Endometrium (tissue), 2 donors: ENCODE results near the gene FXYD4.
A peak's percentile ranks its signal among the peaks of the same experiment; 100 is the strongest.
"Not testable (repeated sequence)": the region's sequence is repeated elsewhere in the genome, so short reads cannot be mapped to it uniquely, and the experiment has no call there.

Experiments used
- FAIRE-seq: peaks from 2 replicates; lab custom pipeline; 2012; peaks lifted over from hg19 to GRCh38; lab: Jason Lieb, UNC
- donor health status: control.
- donor health status: control.

FXYD4 gene

DNA sequence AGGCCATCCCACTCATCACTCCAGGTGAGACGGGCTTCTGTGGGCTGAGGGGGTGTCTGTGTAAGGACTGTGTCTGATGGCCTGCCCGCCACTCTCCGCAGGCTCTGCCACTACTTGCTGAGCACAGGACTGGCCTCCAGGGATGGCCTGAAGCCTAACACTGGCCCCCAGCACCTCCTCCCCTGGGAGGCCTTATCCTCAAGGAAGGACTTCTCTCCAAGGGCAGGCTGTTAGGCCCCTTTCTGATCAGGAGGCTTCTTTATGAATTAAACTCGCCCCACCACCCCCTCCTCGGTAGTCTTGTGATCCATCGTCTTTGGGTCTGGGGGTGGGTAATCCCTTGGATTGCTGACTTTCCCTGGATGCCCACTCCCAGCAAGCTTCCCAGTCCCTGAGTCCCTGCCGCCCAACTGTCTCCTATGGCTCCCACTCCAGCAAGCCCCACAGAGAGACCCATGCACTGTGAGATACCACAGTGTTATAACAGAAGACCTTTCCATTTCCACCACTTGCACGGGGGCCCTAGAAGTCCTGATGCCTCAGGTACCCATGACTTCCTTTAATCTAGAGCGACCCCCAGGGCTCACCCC, 4.7 kb downstream of the FXYD4 start:
- no peak for FAIRE-seq

DNA sequence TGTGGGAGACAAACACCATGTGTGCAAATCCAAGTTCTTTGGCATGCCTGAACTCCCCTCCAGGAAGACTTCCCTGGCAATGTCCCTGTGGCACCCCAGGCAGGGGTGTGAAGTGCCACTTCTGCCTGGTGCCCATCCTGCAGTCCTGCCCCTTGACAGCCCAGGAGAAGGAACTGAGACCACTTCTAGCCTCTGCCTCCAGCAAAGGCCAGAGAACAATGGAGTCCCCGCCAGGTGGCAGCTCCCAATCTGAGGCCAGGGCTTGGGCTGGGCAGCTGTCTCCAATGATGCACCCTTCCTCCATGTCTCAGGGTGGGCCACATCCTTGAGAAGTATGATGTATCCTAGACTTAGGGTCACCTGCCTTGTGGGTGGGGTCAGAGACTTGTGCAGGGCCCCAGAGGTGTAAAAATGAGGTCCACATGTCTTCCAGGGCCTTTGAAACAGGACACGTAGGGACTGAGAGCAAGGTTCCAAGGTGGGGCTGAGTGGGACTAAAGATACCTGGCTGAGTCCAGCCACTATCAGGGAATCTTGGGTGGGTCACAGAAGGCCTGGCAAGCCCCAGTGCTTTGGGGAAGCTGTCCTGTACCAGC, 5.5 kb downstream of the FXYD4 start:
- FAIRE-seq = no peak

GRCh38 chr10:43377424-43377883, 6.0 kb downstream of the FXYD4 start:
- no peak for FAIRE-seq

DNA sequence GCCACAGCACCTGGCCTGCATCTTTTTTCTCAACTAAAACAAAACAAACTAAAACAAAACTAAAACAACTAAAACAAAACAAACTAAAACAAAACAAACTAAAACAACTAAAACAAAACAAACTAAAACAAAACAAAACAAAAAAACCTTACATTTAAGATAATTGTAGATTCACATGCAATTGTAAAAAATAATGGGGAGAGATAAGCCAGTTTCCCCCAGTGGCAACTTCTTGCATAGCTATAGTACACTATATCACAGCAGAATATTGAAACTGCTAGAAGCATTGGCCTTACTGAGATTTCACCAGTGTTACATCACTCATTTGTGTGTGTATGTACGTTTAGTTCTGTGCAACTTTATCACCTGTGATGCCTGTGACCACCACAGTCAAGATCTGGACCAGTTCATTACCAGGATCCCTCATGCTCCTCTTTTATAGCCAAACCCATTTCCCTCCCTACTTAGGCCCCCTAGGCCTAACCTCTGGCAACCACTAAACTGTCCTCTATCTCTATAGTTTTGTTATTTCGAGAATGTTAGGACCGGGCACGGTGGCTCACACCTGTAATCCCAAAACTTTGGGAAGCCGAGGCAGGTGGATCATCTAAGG, 9.3 kb downstream of the FXYD4 start:
- peak; percentile 70 for FAIRE-seq

- FAIRE-seq = no peak
Measured at GRCh38 chr10:43383204-43383971, 12.0 kb downstream of the FXYD4 start.

GRCh38 chr10:43384252-43385221, 13.1 kb downstream of the FXYD4 start:
- no peak for FAIRE-seq

DNA sequence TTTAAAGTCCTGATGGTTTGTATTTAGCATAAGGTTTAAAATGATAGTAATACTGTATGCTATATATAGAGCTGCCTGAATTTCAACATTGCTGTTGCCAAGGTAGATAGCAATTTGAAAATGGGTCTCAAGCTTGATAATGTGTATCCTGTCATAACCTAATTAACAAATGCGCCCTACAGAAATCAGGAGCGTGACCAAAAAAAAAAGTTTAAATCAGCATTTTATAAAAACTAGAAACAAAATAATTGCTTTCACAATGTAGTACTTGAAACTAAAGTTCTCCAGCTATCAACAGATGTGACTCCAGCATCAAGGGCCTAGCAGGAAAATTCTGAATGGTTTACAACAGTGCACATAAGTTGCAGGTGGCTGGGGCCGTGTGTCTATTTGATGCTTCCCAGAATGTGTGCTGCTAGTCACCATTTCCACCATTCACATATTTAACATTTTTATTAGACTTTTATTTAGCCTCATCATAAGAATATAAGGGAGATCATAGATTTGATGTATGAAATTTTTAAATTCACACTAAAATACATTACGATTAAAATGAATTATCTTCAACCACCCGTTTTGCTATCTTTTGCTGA, 14.1 kb downstream of the FXYD4 start:
- FAIRE-seq = no peak

GRCh38 chr10:43386549-43386948, 15.1 kb downstream of the FXYD4 start:
- FAIRE-seq = no peak

DNA sequence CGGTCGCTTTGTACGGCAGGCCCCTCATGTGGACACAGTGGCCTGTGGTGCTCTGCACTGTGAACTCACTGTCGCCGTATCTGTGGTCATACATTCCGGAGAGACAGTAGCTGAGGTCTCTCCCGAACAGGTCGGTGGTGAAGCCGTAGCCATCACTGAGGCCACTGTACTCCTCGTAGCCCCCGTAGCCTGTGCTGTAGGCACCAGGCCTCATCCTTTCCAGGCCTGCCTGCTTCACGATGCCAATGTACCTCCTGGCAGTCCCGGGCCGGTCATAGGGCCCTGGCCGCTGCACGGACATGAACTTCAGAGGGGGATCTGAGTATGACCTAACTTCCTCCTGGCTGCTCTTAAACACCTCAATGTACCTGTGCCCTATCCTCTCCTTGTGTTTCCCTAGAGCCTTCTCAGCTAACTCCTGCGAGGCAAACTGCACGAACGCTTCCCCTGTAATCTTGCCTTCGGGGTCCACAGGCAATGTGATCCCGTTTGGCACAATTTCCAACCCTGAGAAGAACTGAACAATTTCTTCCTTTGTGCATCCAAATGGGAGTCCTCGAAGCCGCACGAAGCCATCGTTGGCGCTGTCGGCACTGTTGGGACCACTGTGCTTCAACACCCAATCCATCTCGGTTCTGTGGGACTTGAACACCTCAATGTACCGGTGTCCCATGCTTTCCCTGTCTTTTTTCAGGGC, 15.7 kb downstream of the FXYD4 start:
- FAIRE-seq = no peak

GRCh38 chr10:43387678-43388032, 16.2 kb downstream of the FXYD4 start:
- no peak for FAIRE-seq

- FAIRE-seq = no peak
Measured at GRCh38 chr10:43389867-43390266, 18.4 kb downstream of the FXYD4 start.

- no peak for FAIRE-seq
Measured at GRCh38 chr10:43390333-43390732, 18.9 kb downstream of the FXYD4 start.

DNA sequence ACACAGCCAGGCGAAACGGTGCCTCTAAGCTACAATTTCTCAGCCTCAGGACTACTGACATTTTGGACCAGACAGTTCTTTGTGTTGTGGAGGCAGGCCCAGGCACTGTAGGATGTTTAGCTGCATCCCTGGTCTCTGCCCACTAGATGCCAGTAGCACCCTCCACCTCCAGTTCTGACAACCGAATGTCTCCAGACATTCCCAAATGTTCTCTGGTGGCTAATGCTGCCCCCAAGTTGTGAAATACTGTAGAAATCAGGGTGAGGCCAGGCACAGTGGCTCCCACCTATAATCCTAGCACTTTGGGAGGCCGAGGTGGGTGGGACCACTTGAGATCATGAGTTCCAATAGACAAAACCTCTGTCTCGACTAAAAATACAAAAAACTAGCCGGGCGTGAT, 19.3 kb downstream of the FXYD4 start:
- FAIRE-seq = no peak

GRCh38 chr10:43391496-43391895, 20.1 kb downstream of the FXYD4 start:
- no peak for FAIRE-seq

- FAIRE-seq = no peak
Measured at GRCh38 chr10:43392748-43393147, 21.3 kb downstream of the FXYD4 start.

GRCh38 chr10:43393186-43393585, 21.8 kb downstream of the FXYD4 start:
- FAIRE-seq = not testable (repeated sequence)

GRCh38 chr10:43393606-43394360, 22.3 kb downstream of the FXYD4 start:
- FAIRE-seq = no peak

GRCh38 chr10:43394868-43395267, 23.4 kb downstream of the FXYD4 start:
- FAIRE-seq = no peak

DNA sequence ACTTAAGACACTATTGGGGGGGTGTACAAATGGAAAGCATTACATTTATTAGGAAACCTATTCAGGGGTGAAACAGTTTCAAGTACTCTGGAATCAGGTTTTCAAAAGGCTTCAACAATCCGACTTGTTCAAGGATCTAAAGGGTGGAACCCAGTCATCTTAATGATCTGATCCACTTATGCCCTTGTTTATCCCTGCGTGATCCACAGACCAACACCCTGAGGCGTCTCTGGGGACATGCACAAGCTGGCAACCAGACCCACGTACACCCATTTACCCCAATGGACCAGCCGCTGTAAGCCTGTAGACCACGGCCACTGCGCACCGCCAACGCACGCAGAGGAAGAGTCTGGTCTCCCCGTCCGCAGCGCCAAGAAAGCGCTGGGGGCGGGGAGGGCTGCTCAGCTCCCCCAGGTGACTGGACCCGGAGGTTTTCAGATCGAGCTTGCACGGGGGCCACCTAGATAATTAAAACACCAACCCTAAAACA, 24.2 kb downstream of the FXYD4 start:
- FAIRE-seq = no peak
